ENCODE data around the gene CTDSP1.

DNA sequence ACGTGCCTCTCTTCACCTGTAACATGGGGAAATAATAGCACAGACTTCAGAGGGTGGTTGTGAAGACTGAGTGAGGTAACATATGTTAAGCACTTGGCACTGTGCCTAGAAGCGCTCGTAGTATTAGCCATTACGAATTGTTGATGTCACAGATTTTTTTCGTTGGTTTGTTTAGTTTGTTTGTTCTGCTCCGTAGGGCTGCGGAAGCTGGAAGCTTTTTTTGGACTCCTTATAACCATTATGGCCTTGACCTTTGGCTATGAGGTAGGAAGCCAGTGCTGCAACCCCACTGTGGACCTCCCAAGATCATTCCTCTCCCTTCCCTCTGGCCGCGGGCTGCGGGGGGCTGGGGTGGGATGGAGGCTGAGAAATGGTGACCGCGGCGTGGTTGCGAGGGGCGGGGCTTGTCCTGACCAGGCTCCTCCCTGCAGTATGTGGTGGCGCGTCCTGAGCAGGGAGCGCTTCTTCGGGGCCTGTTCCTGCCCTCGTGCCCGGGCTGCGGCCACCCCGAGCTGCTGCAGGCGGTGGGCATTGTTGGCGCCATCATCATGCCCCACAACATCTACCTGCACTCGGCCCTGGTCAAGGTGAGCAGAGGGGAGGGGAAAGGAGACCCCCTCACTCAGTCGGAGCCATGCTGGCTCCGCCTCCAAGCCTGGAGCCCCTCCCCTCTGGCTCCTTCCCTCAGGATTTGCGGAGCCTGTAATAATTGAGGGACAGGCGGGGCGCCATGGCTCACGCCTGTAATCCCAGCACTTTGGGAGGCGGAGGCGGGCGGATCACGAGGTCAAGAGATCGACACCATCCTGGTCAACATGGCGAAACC is 12.1 kb upstream of the CTDSP1 start:
- TF ChIP-seq, protein P1, sequence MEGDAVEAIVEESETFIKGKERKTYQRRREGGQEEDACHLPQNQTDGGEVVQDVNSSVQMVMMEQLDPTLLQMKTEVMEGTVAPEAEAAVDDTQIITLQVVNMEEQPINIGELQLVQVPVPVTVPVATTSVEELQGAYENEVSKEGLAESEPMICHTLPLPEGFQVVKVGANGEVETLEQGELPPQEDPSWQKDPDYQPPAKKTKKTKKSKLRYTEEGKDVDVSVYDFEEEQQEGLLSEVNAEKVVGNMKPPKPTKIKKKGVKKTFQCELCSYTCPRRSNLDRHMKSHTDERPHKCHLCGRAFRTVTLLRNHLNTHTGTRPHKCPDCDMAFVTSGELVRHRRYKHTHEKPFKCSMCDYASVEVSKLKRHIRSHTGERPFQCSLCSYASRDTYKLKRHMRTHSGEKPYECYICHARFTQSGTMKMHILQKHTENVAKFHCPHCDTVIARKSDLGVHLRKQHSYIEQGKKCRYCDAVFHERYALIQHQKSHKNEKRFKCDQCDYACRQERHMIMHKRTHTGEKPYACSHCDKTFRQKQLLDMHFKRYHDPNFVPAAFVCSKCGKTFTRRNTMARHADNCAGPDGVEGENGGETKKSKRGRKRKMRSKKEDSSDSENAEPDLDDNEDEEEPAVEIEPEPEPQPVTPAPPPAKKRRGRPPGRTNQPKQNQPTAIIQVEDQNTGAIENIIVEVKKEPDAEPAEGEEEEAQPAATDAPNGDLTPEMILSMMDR (IDR thresholded peaks at IDR 0.05): no peak
- no peak for TF ChIP-seq ZFX (IDR thresholded peaks at IDR 0.05; ENCODE audit: borderline replicate concordance)

All from 22Rv1 (cell line).